HS-27A (cell line): ENCODE data around the gene ZNF614.
A peak's percentile ranks its signal among the peaks of the same experiment; 100 is the strongest.
"Not testable (repeated sequence)": the region's sequence is repeated elsewhere in the genome, so short reads cannot be mapped to it uniquely, and the experiment has no call there.

Source experiments
- DNase-seq: peaks from one replicate; pipeline ENCODE4 v3.0.0-alpha.2; 2012; ENCODE audit warnings: low read depth, missing footprints

ZNF614 gene

DNA sequence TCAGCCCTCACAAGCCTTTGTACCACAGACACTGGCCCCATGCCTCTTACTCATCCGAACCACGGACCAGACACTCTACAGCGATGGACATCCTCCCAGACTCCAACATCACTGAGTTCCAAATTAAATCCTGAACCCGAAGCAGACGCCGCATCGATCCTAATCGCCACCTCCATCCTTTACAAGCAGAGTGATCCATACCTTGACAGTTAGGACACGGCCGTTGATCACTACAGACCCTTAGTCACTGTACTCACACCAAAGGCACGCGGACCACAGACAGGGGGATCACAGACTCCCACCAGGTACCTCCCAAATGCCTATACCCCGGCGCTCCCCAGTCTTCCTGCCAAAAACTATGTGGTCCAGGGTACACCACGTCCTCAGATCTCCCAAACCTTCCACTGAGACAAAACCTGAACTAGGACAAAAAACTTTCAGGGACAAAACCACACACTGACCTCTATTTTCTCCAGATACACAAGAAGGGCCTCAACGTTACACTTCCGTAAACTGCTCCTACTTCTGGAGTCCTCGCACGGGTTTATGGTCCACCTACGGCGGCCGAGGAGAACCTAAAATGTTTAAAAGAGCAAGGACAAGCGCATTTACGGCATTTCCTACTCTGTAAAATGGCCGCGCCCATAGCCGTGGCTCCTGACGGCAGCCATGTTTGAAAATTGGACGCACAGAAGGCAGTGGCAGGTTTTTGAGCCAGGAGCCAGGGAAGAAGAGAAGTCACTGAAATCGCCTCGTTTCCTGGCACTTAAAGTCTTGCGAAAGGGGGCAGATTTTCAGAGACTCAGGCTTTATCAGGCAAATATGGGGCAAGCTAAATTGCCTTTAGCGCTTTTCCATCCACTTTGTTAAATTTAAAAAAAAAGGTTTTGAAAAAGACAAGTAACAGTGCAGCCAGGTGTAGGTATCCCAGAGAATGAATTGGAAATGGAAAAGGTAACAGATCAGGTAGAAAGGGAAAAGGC, 41.6 kb downstream of the ZNF614 start, which contains the start of gene ZNF350:
Gene ZNF350 (minus strand): TSS at position 532 of the 983 bp plus-strand sequence. CDS start 12,480 bp downstream, outside the sequence.
- DNase-seq = peak; percentile 62

DNA sequence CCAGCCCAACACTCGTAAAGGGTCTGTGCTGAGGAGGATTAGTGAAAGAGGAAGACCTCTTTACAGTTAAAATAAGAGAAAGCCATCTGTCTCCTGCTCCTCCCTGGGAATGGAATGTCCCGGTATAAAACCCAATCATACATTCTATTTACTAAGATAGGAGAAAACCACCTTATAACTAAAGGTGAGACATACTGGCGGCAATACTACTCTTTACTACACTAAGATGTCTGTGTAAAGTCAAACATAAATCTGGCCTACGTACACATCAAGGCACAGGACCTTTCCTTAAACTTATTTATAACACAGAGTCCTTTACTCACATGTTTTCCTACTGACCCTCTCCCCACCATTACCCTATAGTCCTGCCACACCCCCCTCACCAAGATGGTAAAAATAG, 44.8 kb downstream of the ZNF614 start:
- no peak for DNase-seq

DNA sequence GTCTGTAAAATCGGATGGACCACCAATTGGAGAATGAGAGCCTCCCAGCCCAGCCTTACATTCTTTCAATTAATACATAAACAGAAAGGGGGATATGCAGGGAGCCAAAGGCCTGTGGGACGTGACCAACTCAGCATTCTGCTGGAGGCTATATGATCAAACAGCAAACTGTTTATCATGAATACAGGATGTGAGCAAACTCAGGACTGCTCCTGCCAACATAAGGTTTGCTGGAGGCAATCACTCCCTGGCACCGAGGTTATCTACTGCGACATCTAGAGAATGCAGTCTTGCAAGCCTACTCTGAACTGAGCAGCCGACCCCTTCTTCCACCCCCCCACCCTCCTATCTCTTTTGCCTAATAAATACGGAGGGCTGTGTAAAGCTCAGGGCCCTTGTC, 47.3 kb downstream of the ZNF614 start:
- DNase-seq = not testable (repeated sequence)

DNA sequence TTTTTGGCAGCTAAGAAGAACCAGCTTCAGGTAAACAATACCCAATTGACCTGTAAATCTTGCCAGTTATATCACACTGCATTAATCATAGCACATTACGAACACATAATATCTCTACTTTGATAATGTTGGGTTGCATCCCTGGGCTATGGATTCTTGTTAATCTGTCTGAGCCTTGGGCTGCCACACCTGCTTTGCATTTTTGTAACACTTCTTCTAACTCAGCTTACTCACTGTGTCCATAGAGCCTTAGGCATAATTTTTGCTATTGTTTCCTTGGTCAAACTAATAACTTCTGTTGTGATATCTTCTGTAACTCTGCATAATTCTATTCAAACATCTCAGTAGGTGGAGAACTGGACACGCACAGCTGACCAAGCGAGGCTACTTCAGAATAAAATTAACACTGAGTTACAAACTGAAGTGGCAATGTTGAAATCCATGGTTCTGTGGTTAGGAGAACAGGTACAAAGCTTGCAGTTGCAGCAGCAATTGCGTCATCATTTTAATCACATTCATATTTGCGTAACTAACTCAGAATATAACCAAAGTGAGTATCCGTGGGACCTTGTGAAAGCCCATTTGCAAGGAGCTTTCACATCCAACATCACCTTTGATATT, 48.0 kb downstream of the ZNF614 start:
- DNase-seq = no peak

DNA sequence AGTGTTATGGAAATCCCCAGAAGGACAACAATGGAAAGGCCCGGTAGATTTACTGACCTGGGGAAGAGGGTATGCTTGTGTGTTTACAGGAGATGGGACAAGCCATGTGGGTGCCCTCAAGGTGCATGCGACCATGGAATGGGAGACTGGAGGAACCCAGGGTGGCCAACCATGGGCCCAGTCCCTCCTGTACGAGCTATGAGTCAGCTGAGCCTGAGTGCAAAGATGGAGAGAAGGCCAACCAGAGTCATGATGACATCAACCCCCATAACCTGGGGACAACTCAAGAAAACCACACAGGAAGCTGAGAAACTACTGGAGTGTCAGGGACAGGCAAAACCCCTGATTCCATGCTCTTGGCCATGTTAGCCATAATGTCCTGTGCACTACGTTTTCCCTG, 49.3 kb downstream of the ZNF614 start:
- no peak for DNase-seq

DNA sequence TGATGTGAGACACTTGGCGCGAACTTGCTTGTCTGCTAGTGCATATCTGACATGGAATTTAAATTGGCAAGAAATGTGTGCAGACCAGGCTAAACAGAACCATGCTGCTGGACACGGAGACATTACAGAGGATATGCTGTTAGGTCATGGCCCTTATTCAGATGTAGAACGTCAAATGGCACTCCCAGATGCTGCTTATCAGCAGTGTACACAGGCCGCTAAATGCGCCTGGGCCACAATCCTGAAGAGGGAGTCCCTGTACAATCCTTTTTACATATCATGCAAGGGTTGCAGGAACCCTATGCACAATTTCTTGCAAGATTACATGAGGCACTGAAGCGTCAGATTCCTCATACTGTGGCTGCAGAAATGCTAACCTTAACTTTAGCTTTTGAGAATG, 50.8 kb downstream of the ZNF614 start:
- DNase-seq = no peak

DNA sequence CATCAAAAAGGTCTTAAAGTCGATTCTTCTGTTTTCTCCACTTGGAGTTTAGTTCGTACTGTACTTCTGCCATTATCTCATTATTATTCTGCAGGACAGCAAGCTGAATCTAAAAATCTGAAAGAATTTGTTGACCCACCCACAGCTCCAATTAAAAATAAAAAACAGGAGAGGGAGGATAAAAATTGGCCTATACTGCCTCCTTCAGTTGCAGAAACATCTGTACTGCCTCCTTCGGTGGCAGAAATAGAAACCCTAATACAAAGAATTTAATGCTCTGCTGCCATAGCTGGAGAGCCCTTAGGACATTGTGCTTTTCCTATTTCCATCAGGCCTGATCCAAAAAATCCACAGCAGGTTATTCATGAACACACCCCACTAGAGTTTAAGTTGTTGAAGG, 51.3 kb downstream of the ZNF614 start:
- DNase-seq = no peak

DNA sequence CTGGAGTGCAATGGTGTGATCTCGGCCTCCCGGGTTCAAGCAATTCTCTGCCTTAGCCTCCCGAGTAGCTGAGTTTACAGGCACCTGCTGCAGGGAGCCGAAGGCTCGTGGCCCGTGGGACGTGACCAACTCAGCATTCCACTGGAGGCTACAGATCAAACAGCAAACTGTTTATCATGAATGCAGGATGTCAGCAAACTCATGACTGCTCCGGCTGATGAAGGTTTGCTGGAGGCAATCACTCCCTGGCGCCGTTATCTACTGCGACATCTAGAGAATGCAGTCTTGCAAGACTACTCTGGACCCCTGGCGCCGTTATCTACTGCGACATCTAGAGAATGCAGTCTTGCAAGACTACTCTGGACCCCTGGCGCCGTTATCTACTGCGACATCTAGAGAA, 52.4 kb downstream of the ZNF614 start:
- not testable (repeated sequence) for DNase-seq

DNA sequence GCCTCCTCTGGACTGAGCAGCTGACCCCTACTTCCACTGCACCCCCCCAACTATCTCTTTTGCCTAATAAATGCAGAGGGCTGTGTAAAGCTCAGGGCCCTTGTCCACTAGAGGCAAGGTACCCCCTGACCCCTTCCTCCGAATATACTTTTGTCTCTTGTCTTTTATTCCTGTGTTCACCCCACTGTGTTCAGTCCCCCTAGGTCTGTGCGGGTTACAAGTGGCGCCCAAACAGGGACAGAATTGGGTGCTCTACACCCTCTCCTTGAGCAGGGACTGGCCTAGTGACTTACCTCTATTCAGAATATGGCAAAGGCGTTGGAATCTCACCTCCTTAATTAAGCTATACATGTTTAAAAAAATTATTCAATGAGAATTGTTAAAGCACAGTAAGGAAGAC, 56.6 kb downstream of the ZNF614 start:
- DNase-seq = no peak

DNA sequence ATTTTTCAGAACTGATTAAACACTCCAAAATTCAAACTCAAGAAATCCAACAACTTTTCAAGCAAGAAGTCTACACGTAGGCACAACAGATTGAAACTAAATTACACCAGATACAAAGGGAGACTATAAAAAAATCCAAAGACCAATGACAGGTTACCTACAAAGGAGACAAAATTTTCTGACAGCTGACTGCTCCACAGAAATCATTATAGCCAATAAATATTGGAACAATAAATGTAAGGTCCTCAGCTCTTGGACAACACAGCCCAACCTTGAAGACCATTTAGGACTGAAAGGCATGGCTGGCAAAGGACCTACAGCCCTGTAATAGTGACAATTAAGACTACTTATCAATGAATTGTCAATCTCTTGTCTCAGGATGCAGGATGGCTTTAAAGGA, 57.5 kb downstream of the ZNF614 start:
- DNase-seq = no peak

DNA sequence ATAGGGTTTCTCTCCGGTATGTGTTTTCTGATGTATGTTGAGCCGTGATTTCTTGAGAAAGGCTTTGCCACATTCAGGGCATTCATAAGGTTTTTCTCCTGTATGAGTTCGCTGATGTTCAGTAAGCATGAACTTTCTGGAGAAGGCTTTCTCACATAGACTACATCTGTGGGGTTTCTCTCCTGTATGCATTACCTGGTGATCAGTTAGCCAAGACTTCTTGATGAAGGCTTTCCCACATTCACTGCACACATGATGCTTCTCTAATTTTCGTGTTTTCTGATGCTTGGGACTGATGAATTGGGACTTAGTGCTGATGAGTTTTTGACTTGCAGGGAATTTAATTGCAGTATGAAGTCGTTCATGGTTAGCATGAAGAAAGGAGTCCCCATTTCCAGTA, 62.6 kb downstream of the ZNF614 start:
- DNase-seq = no peak
